Fibroblast of lung (primary cell): ENCODE results near the gene RADIL.

ENCODE experiments used
- EZH2 ChIP-seq: IDR thresholded peaks from 2 replicates; pipeline ENCODE4 v1.5.1; 2012; ENCODE audit warnings: low read length, control low read depth, mild to moderate bottlenecking; ENCODE audit errors: missing control alignments
- TF ChIP-seq, protein P1 (sequence below), 2 donors: IDR thresholded peaks in 1 of 2; conservative IDR thresholded peaks in 1 of 2; 1 replicate in 1 of 2; 2 replicates in 1 of 2; pipeline ENCODE4 v1.5.1; 2011 to 2012; ENCODE audit warnings: low read length in 2 of 2, control low read depth in 1 of 2, inconsistent platforms in 1 of 2, low read depth in 1 of 2, mild to moderate bottlenecking in 1 of 2

GRCh38 chr7:4768597-4769569, 114.6 kb downstream of the RADIL start:
- TF ChIP-seq, protein P1, sequence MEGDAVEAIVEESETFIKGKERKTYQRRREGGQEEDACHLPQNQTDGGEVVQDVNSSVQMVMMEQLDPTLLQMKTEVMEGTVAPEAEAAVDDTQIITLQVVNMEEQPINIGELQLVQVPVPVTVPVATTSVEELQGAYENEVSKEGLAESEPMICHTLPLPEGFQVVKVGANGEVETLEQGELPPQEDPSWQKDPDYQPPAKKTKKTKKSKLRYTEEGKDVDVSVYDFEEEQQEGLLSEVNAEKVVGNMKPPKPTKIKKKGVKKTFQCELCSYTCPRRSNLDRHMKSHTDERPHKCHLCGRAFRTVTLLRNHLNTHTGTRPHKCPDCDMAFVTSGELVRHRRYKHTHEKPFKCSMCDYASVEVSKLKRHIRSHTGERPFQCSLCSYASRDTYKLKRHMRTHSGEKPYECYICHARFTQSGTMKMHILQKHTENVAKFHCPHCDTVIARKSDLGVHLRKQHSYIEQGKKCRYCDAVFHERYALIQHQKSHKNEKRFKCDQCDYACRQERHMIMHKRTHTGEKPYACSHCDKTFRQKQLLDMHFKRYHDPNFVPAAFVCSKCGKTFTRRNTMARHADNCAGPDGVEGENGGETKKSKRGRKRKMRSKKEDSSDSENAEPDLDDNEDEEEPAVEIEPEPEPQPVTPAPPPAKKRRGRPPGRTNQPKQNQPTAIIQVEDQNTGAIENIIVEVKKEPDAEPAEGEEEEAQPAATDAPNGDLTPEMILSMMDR (conservative IDR thresholded peaks at IDR 0.05 in 1 of 2, IDR thresholded peaks at IDR 0.05 in 1 of 2; ENCODE audit: low read depth in 1 of 2, low read length in 2 of 2), result no peak
- no peak for TF ChIP-seq EZH2
